HG02763 (cell line): ENCODE results near the gene SLC25A45.
"Not testable (repeated sequence)": the region's sequence is repeated elsewhere in the genome, so short reads cannot be mapped to it uniquely, and the experiment has no call there.

Experiments used
- ATAC-seq: cut with Tn5 transposase; IDR thresholded peaks from one replicate; pipeline ENCODE4 v1.9.1; 2021; ENCODE audit warnings: mild to moderate bottlenecking, moderate library complexity; ENCODE audit not compliant: unreplicated experiment

SLC25A45 gene

GRCh38 chr11:65421794-65422632, 39.6 kb upstream of the SLC25A45 start:
- ATAC-seq: peak; percentile 28

GRCh38 chr11:65420979-65421793, 38.7 kb upstream of the SLC25A45 start:
- no peak for ATAC-seq

GRCh38 chr11:65420506-65420905, 38.1 kb upstream of the SLC25A45 start:
- no peak for ATAC-seq

- no peak for ATAC-seq
These were observed 37.5 kb upstream of the SLC25A45 start for GRCh38 chr11:65419772-65420481.

GRCh38 chr11:65419460-65419771, 37.0 kb upstream of the SLC25A45 start:
- no peak for ATAC-seq

GRCh38 chr11:65418681-65419459, 36.4 kb upstream of the SLC25A45 start:
- ATAC-seq: peak; percentile 31

GRCh38 chr11:65418431-65418680, 35.9 kb upstream of the SLC25A45 start:
- no peak for ATAC-seq

GRCh38 chr11:65417702-65418430, 35.4 kb upstream of the SLC25A45 start:
- ATAC-seq: no peak

GRCh38 chr11:65416841-65417701, 34.6 kb upstream of the SLC25A45 start:
- no peak for ATAC-seq

- peak; percentile 32 for ATAC-seq
These were observed 33.9 kb upstream of the SLC25A45 start for GRCh38 chr11:65416341-65416824.

GRCh38 chr11:65415499-65416340, 33.3 kb upstream of the SLC25A45 start:
- no peak for ATAC-seq

- ATAC-seq: no peak
These were observed 32.5 kb upstream of the SLC25A45 start for GRCh38 chr11:65414776-65415498.

- ATAC-seq: not testable (repeated sequence)
These were observed 30.7 kb upstream of the SLC25A45 start for GRCh38 chr11:65413077-65413664.

- ATAC-seq: no peak
These were observed 30.0 kb upstream of the SLC25A45 start for GRCh38 chr11:65412271-65413076.

- no peak for ATAC-seq
These were observed 29.2 kb upstream of the SLC25A45 start for GRCh38 chr11:65411681-65412070.

- ATAC-seq: no peak
These were observed 28.7 kb upstream of the SLC25A45 start for GRCh38 chr11:65410936-65411680.
